Mucosa of stomach (tissue), 1 donor: ENCODE measurements around the gene TMEM244.

Experiments
- H3K27me3 ChIP-seq: one replicate; pipeline ENCODE4 v1.7.0; 2013; ENCODE audit warnings: mild to moderate bottlenecking, low read length; ENCODE audit not compliant: control insufficient read depth, insufficient read depth
- H3K36me3 ChIP-seq: one replicate; pipeline ENCODE4 v1.7.0; 2013; ENCODE audit warnings: low read length; ENCODE audit not compliant: control insufficient read depth, insufficient read depth
- H3K4me1 ChIP-seq: one replicate; pipeline ENCODE4 v1.7.0; 2013; ENCODE audit warnings: mild to moderate bottlenecking, low read length; ENCODE audit not compliant: control insufficient read depth, insufficient read depth
- H3K4me3 ChIP-seq: one replicate; pipeline ENCODE4 v1.7.0; 2013; ENCODE audit warnings: low read length
- H3K9ac ChIP-seq: one replicate; pipeline ENCODE4 v1.7.0; 2013; ENCODE audit warnings: mild to moderate bottlenecking, low read length, moderate library complexity
- H3K9me3 ChIP-seq: one replicate; pipeline ENCODE4 v1.7.0; 2013; ENCODE audit warnings: mild to moderate bottlenecking, low read length, moderate library complexity; ENCODE audit not compliant: control insufficient read depth
- donor health status: Pancreatic carcinoma.

Gene TMEM244

DNA sequence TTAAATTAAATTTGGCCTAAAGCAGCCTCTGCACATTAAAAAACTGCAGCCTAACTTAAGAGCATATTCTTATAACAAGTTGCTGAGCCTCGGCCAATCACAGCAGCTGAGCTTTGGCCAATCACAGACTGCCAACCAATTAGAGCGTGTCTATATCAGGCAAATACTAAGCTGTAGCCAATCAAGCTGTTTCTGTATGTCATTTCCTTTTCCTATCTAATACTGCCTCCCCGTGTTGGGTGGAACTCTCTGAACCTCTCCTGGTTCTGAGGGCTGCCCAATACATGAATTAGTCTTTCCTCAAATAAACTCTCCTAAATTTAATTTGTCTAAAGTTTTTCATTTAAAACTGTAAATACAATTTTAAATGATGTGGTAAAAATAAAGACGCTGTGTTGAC lies 3.9 kb upstream of the TMEM244 start:
- Histone ChIP-seq H3K9ac (no peak overlapping the region), H3K27me3 (no peaks in the 10 kb centered on the region), H3K9me3 (no peaks in the 10 kb centered on the region)

GRCh38 chr6:129863664-129864063 lies 2.5 kb upstream of the TMEM244 start:
- Histone ChIP-seq H3K27me3 (no peaks in the 10 kb centered on the region), H3K9me3 (no peaks in the 10 kb centered on the region), H3K4me3 (no peak overlapping the region), H3K9ac (no peak overlapping the region), H3K4me1 (no peaks in the 10 kb centered on the region), H3K36me3 (no peaks in the 10 kb centered on the region)

More for the DNA sequence above, 3.9 kb upstream of the TMEM244 start:
- Histone ChIP-seq H3K4me1 (no peaks in the 10 kb centered on the region), H3K36me3 (no peaks in the 10 kb centered on the region), H3K4me3 (no peak overlapping the region)

GRCh38 chr6:129859524-129859923 lies 1.6 kb downstream of the TMEM244 start:
- Histone ChIP-seq H3K4me3 (no peak overlapping the region), H3K9me3 (no peaks in the 10 kb centered on the region), H3K9ac (no peak overlapping the region), H3K4me1 (no peaks in the 10 kb centered on the region), H3K36me3 (no peaks in the 10 kb centered on the region), H3K27me3 (no peaks in the 10 kb centered on the region)

DNA sequence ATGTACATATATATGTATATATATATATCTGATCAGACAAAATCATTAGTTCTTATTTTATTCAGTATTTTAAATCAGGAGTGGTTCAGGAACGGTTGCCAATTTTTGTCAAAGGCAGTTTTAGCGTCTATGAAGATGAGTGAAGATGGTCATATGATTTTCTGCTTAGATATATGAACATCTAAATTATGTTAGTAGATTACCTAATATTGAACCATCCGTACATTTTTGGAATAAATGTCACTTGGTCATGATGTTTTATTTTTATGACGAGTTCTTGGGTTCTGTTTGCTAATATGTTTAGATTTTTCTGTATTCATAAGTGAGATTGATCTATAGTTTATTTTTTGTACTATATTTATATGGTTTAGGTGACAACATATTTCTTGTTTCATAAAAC lies 3.3 kb downstream of the TMEM244 start:
- Histone ChIP-seq H3K27me3 (no peaks in the 10 kb centered on the region), H3K4me3 (no peak overlapping the region), H3K4me1 (no peaks in the 10 kb centered on the region), H3K9ac (no peak overlapping the region), H3K9me3 (no peaks in the 10 kb centered on the region), H3K36me3 (no peaks in the 10 kb centered on the region)

GRCh38 chr6:129853996-129854711 lies 7.0 kb downstream of the TMEM244 start:
- H3K9me3 ChIP-seq, result no peaks in the 10 kb centered on the region
- H3K9ac ChIP-seq, result no peak overlapping the region
- no peak overlapping the region for H3K4me3 ChIP-seq
- no peaks in the 10 kb centered on the region for H3K4me1 ChIP-seq
- H3K36me3 ChIP-seq, result no peaks in the 10 kb centered on the region
- no peaks in the 10 kb centered on the region for H3K27me3 ChIP-seq

DNA sequence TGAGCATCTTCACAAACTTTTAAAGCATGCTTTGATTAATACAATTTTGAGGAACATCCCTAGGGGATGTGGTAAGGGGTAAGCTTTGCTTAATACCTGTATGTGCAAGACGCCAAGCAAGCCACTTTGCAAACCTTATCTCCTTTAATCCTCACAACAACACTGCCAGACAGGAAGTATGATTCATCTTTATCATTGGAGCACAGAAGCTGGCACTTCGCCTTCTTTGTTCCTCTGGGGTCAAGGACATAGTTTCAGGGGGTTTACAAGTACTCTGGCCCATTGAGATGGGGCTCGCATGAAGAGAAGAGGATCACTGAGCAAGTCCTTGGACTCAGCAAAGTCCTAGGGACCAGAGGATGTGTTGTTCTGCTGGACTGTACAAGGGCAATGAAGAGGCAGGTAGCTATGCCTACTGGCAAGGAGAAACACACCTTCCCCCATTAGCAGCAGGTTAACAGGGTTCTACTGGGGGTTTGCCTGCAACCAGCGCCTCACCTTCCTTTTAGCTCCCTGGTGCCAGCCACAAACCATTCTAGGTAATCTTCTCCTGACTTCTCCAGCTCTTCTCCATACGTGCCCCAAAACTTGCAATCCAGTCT lies 8.8 kb downstream of the TMEM244 start:
- Histone ChIP-seq H3K36me3 (no peaks in the 10 kb centered on the region), H3K27me3 (no peaks in the 10 kb centered on the region), H3K9me3 (no peaks in the 10 kb centered on the region), H3K4me1 (no peaks in the 10 kb centered on the region), H3K4me3 (no peak overlapping the region), H3K9ac (no peak overlapping the region)

DNA sequence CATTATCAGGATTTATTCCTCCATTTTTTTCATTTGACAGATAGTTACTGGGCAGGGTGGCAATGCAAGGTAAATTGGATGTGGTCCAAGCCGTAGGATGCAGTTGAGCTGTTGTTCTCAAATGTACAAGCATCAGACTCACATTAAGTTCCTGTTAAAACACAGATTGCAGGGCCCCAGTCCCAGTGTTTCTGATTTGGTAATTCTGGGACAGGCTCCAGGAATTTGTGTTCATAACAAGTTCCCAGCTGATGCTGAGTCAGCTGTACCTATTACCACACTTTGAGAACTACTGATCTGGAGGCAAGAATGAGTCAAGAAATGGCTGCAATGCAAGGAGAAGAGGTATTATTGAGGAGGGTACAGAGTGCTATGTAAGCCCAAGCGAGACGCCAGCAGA lies 11.7 kb downstream of the TMEM244 start:
- H3K9me3 ChIP-seq, result no peaks in the 10 kb centered on the region
- no peak overlapping the region for H3K9ac ChIP-seq
- H3K36me3 ChIP-seq, result no peaks in the 10 kb centered on the region
- H3K4me3 ChIP-seq, result no peak overlapping the region
- H3K27me3 ChIP-seq, result no peaks in the 10 kb centered on the region
- H3K4me1 ChIP-seq, result no peaks in the 10 kb centered on the region

- H3K4me3 ChIP-seq, result no peak overlapping the region
Measured at GRCh38 chr6:129846761-129847160, 14.4 kb downstream of the TMEM244 start.

GRCh38 chr6:129845696-129846095 lies 15.4 kb downstream of the TMEM244 start:
- Histone ChIP-seq H3K9me3 (no peaks in the 10 kb centered on the region), H3K36me3 (no peaks in the 10 kb centered on the region), H3K9ac (no peak overlapping the region), H3K27me3 (no peaks in the 10 kb centered on the region), H3K4me1 (no peaks in the 10 kb centered on the region), H3K4me3 (no peak overlapping the region)

More at GRCh38 chr6:129846761-129847160, 14.4 kb downstream of the TMEM244 start:
- H3K36me3 ChIP-seq, result no peaks in the 10 kb centered on the region
- H3K27me3 ChIP-seq, result no peaks in the 10 kb centered on the region
- no peaks in the 10 kb centered on the region for H3K9me3 ChIP-seq
- H3K9ac ChIP-seq, result no peak overlapping the region
- H3K4me1 ChIP-seq, result no peaks in the 10 kb centered on the region

- Histone ChIP-seq H3K9me3 (no peaks in the 10 kb centered on the region), H3K4me1 (no peaks in the 10 kb centered on the region), H3K36me3 (no peaks in the 10 kb centered on the region), H3K9ac (no peak overlapping the region), H3K4me3 (no peak overlapping the region), H3K27me3 (no peaks in the 10 kb centered on the region)
Measured at GRCh38 chr6:129844118-129844891, 16.8 kb downstream of the TMEM244 start.

DNA sequence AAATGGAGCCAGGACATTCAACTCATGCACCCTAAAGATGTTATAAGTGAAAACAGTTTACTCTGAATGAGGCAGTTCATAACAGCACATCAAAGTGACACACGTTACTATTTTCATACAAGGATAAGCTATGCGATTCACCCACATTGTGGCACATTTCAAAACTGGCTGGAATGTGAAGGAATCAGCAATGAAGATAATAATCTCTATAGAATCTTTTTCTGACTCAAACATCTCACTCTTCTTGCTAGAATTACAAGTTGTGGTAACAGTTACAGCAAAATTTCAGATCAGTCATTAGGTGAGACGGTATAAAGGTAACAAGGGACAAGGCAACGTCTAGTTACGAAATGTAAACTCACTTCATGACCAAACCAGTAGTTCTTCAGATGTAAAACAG lies 17.5 kb downstream of the TMEM244 start:
- Histone ChIP-seq H3K4me3 (no peak overlapping the region), H3K27me3 (no peaks in the 10 kb centered on the region), H3K4me1 (no peaks in the 10 kb centered on the region), H3K9me3 (no peaks in the 10 kb centered on the region), H3K9ac (no peak overlapping the region), H3K36me3 (no peaks in the 10 kb centered on the region)

DNA sequence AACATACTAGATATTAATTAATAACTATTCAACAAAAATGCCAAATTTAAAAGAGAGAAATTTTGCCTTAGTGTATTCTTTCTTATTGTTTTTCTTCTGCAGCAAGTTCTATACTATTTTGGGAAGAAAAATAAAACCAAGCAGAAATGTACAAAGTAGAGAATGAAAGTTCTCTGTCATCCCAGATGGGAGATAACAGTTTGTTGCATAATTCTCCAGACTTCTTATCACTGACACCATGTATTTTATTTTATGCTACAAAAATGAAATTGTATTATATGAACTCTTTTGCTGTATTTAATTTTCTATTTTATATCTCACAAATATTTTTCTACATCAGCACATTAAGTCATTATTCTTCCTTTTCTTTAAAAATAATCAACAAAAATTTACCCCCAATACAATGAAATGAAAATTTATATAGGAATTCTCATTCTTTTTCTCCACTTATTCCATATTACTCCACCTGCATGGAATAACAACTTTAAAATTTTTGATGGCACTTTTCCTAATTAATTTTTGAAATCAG lies 18.2 kb downstream of the TMEM244 start:
- H3K9ac ChIP-seq, result no peak overlapping the region
- H3K36me3 ChIP-seq, result no peaks in the 10 kb centered on the region
- no peaks in the 10 kb centered on the region for H3K9me3 ChIP-seq
- H3K4me1 ChIP-seq, result no peaks in the 10 kb centered on the region
- no peaks in the 10 kb centered on the region for H3K27me3 ChIP-seq
- no peak overlapping the region for H3K4me3 ChIP-seq
